Measurements from ENCODE around the gene CCDC82.

Gene CCDC82

GRCh38 chr11:96384156-96384555, 5.6 kb downstream of the CCDC82 start:
- Histone ChIP-seq H3K4me2 (ENCODE audit: insufficient read depth, low read length, poor library complexity, severe bottlenecking) (no peak overlapping the region), H2AK5ac (ENCODE audit: low read depth, low read length) (no peak overlapping the region), H2BK5ac (ENCODE audit: low read length) (no peak overlapping the region), H3K79me1 (ENCODE audit: low read depth, low read length) (peaks cover 1% of the 10 kb centered on the region), H3K14ac (ENCODE audit: low read length) (no peak overlapping the region), H3K18ac (ENCODE audit: low read length) (no peak overlapping the region), H3K27ac (replicated peaks; ENCODE audit: low read length) (no peak overlapping the region), H3K4me1 (ENCODE audit: control insufficient read depth in 2 of 2, insufficient read depth in 1 of 2, low read depth in 1 of 2, low read length in 2 of 2) (peaks cover 0 to 6% of the 10 kb centered on the region in 2 donors), H3K4me3 (ENCODE audit: low read length in 2 of 2) (no peak overlapping the region), H2AFZ (ENCODE audit: low read length) (no peak overlapping the region), H4K91ac (ENCODE audit: low read depth, low read length, poor library complexity) (no peak overlapping the region), H2BK15ac (ENCODE audit: low read length) (no peak overlapping the region), H3K27me3 (ENCODE audit: control insufficient read depth in 3 of 3, insufficient read depth in 3 of 3, low read depth in 1 of 3, low read length in 3 of 3) (no peaks in the 10 kb centered on the region), H3K23ac (ENCODE audit: low read depth, low read length, poor library complexity) (no peak overlapping the region), H3K9me3 (replicated peaks in 1 of 2; ENCODE audit: control insufficient read depth in 2 of 2, insufficient read depth in 1 of 2, low read depth in 1 of 2, low read length in 2 of 2) (no peaks in the 10 kb centered on the region), H3K36me3 (replicated peaks in 1 of 2; ENCODE audit: control insufficient read depth in 2 of 2, insufficient read depth in 2 of 2, low read length in 2 of 2) (peaks cover 0 to 84% of the 10 kb centered on the region in 2 donors), H2BK120ac (ENCODE audit: low read depth, low read length) (no peak overlapping the region), H4K8ac (ENCODE audit: low read depth, low read length) (no peak overlapping the region), H3K9ac (ENCODE audit: low read depth, low read length, poor library complexity) (no peak overlapping the region), H2BK12ac (ENCODE audit: low read length) (no peak overlapping the region), H3K4ac (ENCODE audit: low read length) (no peak overlapping the region)
- no CpG with 5 or more reads among the region's 3 CpGs for WGBS, 2 donors (ENCODE audit: extremely low coverage in 2 of 2, insufficient read length in 2 of 2, insufficient replicate concordance in 1 of 2)
- no peak for DNase-seq (ENCODE audit: low spot score)

- no peak overlapping the region for H3K4me3 ChIP-seq (ENCODE audit: low read length in 2 of 2)
- no peaks in the 10 kb centered on the region for H3K79me1 ChIP-seq (ENCODE audit: low read depth, low read length)
- H3K18ac ChIP-seq (ENCODE audit: low read length), result no peak overlapping the region
- H3K4me1 ChIP-seq (ENCODE audit: control insufficient read depth in 2 of 2, insufficient read depth in 1 of 2, low read depth in 1 of 2, low read length in 2 of 2), result no peaks in the 10 kb centered on the region
- H3K9me3 ChIP-seq (replicated peaks in 1 of 2; ENCODE audit: control insufficient read depth in 2 of 2, insufficient read depth in 1 of 2, low read depth in 1 of 2, low read length in 2 of 2), result peaks cover 0 to 9% of the 10 kb centered on the region in 2 donors
- no peak for DNase-seq (ENCODE audit: low spot score)
- H2AFZ ChIP-seq (ENCODE audit: low read length), result no peak overlapping the region
- H3K9ac ChIP-seq (ENCODE audit: low read depth, low read length, poor library complexity), result no peak overlapping the region
- no peak overlapping the region for H3K23ac ChIP-seq (ENCODE audit: low read depth, low read length, poor library complexity)
- no peak overlapping the region for H2BK5ac ChIP-seq (ENCODE audit: low read length)
- no peak overlapping the region for H3K14ac ChIP-seq (ENCODE audit: low read length)
- H3K4ac ChIP-seq (ENCODE audit: low read length), result no peak overlapping the region
- no peak overlapping the region for H3K4me2 ChIP-seq (ENCODE audit: insufficient read depth, low read length, poor library complexity, severe bottlenecking)
- H4K91ac ChIP-seq (ENCODE audit: low read depth, low read length, poor library complexity), result no peak overlapping the region
- H2BK15ac ChIP-seq (ENCODE audit: low read length), result no peak overlapping the region
- H3K36me3 ChIP-seq (replicated peaks in 1 of 2; ENCODE audit: control insufficient read depth in 2 of 2, insufficient read depth in 2 of 2, low read length in 2 of 2), result peaks cover 0 to 77% of the 10 kb centered on the region in 2 donors
- H3K27ac ChIP-seq (replicated peaks; ENCODE audit: low read length), result no peak overlapping the region
- no peak overlapping the region for H4K8ac ChIP-seq (ENCODE audit: low read depth, low read length)
- H2BK12ac ChIP-seq (ENCODE audit: low read length), result no peak overlapping the region
- no peak overlapping the region for H2BK120ac ChIP-seq (ENCODE audit: low read depth, low read length)
- no peaks in the 10 kb centered on the region for H3K27me3 ChIP-seq (ENCODE audit: control insufficient read depth in 3 of 3, insufficient read depth in 3 of 3, low read depth in 1 of 3, low read length in 3 of 3)
- no peak overlapping the region for H2AK5ac ChIP-seq (ENCODE audit: low read depth, low read length)
- no CpG with 5 or more reads among the region's 1 CpG for WGBS, 2 donors (ENCODE audit: extremely low coverage in 2 of 2, insufficient read length in 2 of 2, insufficient replicate concordance in 1 of 2)
Observed at GRCh38 chr11:96376796-96377195, 12.9 kb downstream of the CCDC82 start.

- no peak overlapping the region for H3K27ac ChIP-seq (replicated peaks; ENCODE audit: low read length)
- H3K9me3 ChIP-seq (replicated peaks in 1 of 2; ENCODE audit: control insufficient read depth in 2 of 2, insufficient read depth in 1 of 2, low read depth in 1 of 2, low read length in 2 of 2), result peaks cover 0 to 19% of the 10 kb centered on the region in 2 donors
- DNase-seq (ENCODE audit: low spot score), result no peak
- H2AFZ ChIP-seq (ENCODE audit: low read length), result no peak overlapping the region
- no peak overlapping the region for H3K4me3 ChIP-seq (ENCODE audit: low read length in 2 of 2)
- H3K79me1 ChIP-seq (ENCODE audit: low read depth, low read length), result no peaks in the 10 kb centered on the region
- no peaks in the 10 kb centered on the region for H3K4me1 ChIP-seq (ENCODE audit: control insufficient read depth in 2 of 2, insufficient read depth in 1 of 2, low read depth in 1 of 2, low read length in 2 of 2)
- no peak overlapping the region for H2AK5ac ChIP-seq (ENCODE audit: low read depth, low read length)
- no peak overlapping the region for H2BK12ac ChIP-seq (ENCODE audit: low read length)
- H3K27me3 ChIP-seq (ENCODE audit: control insufficient read depth in 3 of 3, insufficient read depth in 3 of 3, low read depth in 1 of 3, low read length in 3 of 3), result no peaks in the 10 kb centered on the region
- no peak overlapping the region for H2BK5ac ChIP-seq (ENCODE audit: low read length)
- H2BK15ac ChIP-seq (ENCODE audit: low read length), result no peak overlapping the region
- no peak overlapping the region for H3K23ac ChIP-seq (ENCODE audit: low read depth, low read length, poor library complexity)
- H3K14ac ChIP-seq (ENCODE audit: low read length), result no peak overlapping the region
- no peak overlapping the region for H3K9ac ChIP-seq (ENCODE audit: low read depth, low read length, poor library complexity)
- no peak overlapping the region for H3K18ac ChIP-seq (ENCODE audit: low read length)
- H4K91ac ChIP-seq (ENCODE audit: low read depth, low read length, poor library complexity), result no peak overlapping the region
- WGBS, 2 donors (ENCODE audit: extremely low coverage in 2 of 2, insufficient read length in 2 of 2, insufficient replicate concordance in 1 of 2), result no CpG with 5 or more reads among the region's 4 CpGs
- H3K36me3 ChIP-seq (replicated peaks in 1 of 2; ENCODE audit: control insufficient read depth in 2 of 2, insufficient read depth in 2 of 2, low read length in 2 of 2), result peaks cover 2 to 77% of the 10 kb centered on the region in 2 donors
- H3K4me2 ChIP-seq (ENCODE audit: insufficient read depth, low read length, poor library complexity, severe bottlenecking), result no peak overlapping the region
- H4K8ac ChIP-seq (ENCODE audit: low read depth, low read length), result no peak overlapping the region
- no peak overlapping the region for H3K4ac ChIP-seq (ENCODE audit: low read length)
- H2BK120ac ChIP-seq (ENCODE audit: low read depth, low read length), result no peak overlapping the region
Observed at GRCh38 chr11:96373826-96374225, 15.9 kb downstream of the CCDC82 start.

- no peak overlapping the region for H3K4ac ChIP-seq (ENCODE audit: low read length)
- H4K91ac ChIP-seq (ENCODE audit: low read depth, low read length, poor library complexity), result no peak overlapping the region
- H3K23ac ChIP-seq (ENCODE audit: low read depth, low read length, poor library complexity), result no peak overlapping the region
- WGBS, 2 donors (ENCODE audit: extremely low coverage in 2 of 2, insufficient read length in 2 of 2, insufficient replicate concordance in 1 of 2), result no CpG with 5 or more reads among the region's 2 CpGs
- peaks cover 2 to 25% of the 10 kb centered on the region in 2 donors for H3K9me3 ChIP-seq (replicated peaks in 1 of 2; ENCODE audit: control insufficient read depth in 2 of 2, insufficient read depth in 1 of 2, low read depth in 1 of 2, low read length in 2 of 2)
- no peak overlapping the region for H2BK12ac ChIP-seq (ENCODE audit: low read length)
- H3K36me3 ChIP-seq (replicated peaks in 1 of 2; ENCODE audit: control insufficient read depth in 2 of 2, insufficient read depth in 2 of 2, low read length in 2 of 2), result peaks cover 4 to 94% of the 10 kb centered on the region in 2 donors
- H4K8ac ChIP-seq (ENCODE audit: low read depth, low read length), result no peak overlapping the region
- no peak overlapping the region for H2BK15ac ChIP-seq (ENCODE audit: low read length)
- H3K4me3 ChIP-seq (ENCODE audit: low read length in 2 of 2), result no peak overlapping the region
- H3K14ac ChIP-seq (ENCODE audit: low read length), result no peak overlapping the region
- no peak overlapping the region for H2BK120ac ChIP-seq (ENCODE audit: low read depth, low read length)
- no peak for DNase-seq (ENCODE audit: low spot score)
- no peaks in the 10 kb centered on the region for H3K79me1 ChIP-seq (ENCODE audit: low read depth, low read length)
- no peak overlapping the region for H2AK5ac ChIP-seq (ENCODE audit: low read depth, low read length)
- H3K27me3 ChIP-seq (ENCODE audit: control insufficient read depth in 3 of 3, insufficient read depth in 3 of 3, low read depth in 1 of 3, low read length in 3 of 3), result no peaks in the 10 kb centered on the region
- H2BK5ac ChIP-seq (ENCODE audit: low read length), result no peak overlapping the region
- H3K4me2 ChIP-seq (ENCODE audit: insufficient read depth, low read length, poor library complexity, severe bottlenecking), result no peak overlapping the region
- no peak overlapping the region for H3K27ac ChIP-seq (replicated peaks; ENCODE audit: low read length)
- no peak overlapping the region for H3K9ac ChIP-seq (ENCODE audit: low read depth, low read length, poor library complexity)
- no peaks in the 10 kb centered on the region for H3K4me1 ChIP-seq (ENCODE audit: control insufficient read depth in 2 of 2, insufficient read depth in 1 of 2, low read depth in 1 of 2, low read length in 2 of 2)
- no peak overlapping the region for H3K18ac ChIP-seq (ENCODE audit: low read length)
- no peak overlapping the region for H2AFZ ChIP-seq (ENCODE audit: low read length)
Observed at GRCh38 chr11:96367342-96367741, 22.4 kb downstream of the CCDC82 start.
